ENCODE results near the gene SDK1. TPM values are rescaled to one million over a fixed set of nuclear protein-coding genes. Genes with fewer than 3 reads are reported as not detected.

SDK1 gene
- polyA plus RNA-seq, 4 donors, result 0.27 to 5.0 (median 2.1) TPM; not detected in 1

DNA sequence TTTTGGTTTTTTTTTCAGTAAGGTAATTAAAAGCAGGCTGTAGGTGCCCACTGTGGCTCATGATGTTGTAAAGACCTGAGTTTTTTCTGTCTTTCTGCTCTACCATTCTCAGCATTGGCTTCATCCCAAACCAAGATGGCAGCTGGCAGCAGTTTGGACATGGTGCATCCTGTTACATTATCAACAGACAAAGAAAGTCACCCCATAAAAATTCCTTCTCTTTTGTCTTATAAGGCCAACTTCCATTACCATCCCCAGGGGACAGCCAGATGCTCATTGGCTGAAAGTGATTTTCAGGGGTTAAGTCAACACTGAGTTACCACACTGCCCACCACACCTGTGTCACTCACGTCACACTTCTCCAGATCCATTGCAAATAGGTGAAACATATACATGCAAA is 558.4 kb downstream of the SDK1 start:
- 86 to 96% (median 94%) methylated on average over 1 of the region's 1 CpG for WGBS, 3 donors
- no peaks in the 10 kb centered on the region for H3K4me1 ChIP-seq (ENCODE audit: control insufficient read depth in 3 of 3, insufficient read depth in 2 of 3, low read depth in 1 of 3, low read length in 2 of 3)
- no peaks in the 10 kb centered on the region for H3K36me3 ChIP-seq (ENCODE audit: control insufficient read depth in 3 of 3, insufficient read depth in 2 of 3, low read depth in 1 of 3, low read length in 3 of 3)
- no peak overlapping the region for H3K4me3 ChIP-seq (ENCODE audit: low read depth in 1 of 3, low read length in 3 of 3)
- no peaks in the 10 kb centered on the region for H3K27me3 ChIP-seq (ENCODE audit: control insufficient read depth in 3 of 3, insufficient read depth in 3 of 3, low read length in 3 of 3)
- no peak overlapping the region for H3K27ac ChIP-seq (ENCODE audit: low read depth in 1 of 3, low read length in 2 of 3)
- no peak for DNase-seq
- H3K9me3 ChIP-seq (ENCODE audit: control insufficient read depth in 2 of 2, insufficient read depth in 1 of 2, low read depth in 1 of 2, low read length in 1 of 2), result peaks cover 0 to 3% of the 10 kb centered on the region in 2 donors
- FAIRE-seq, result no peak

DNA sequence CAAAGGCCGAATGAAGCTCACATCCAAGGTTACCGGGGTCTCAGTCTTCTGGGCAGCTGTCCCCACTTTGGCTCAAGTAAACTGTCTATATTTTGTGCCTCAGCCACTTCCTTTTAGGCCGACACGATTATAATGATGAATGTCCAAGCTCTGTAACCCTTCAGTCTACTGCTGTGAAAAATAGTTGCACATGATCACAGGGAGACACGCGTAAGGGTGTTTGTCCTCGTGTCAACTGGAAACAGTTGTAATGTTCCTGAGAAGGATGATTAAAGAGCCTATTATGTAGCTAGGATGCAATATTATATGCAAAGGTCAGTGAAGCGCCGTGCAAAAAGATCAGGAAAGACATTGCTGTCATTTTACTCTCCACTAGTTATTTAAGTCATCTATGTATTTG is 559.9 kb downstream of the SDK1 start:
- Histone ChIP-seq H3K4me3 (ENCODE audit: low read depth in 1 of 3, low read length in 3 of 3) (no peak overlapping the region), H3K27ac (ENCODE audit: low read depth in 1 of 3, low read length in 2 of 3) (no peak overlapping the region), H3K27me3 (ENCODE audit: control insufficient read depth in 3 of 3, insufficient read depth in 3 of 3, low read length in 3 of 3) (no peaks in the 10 kb centered on the region), H3K36me3 (ENCODE audit: control insufficient read depth in 3 of 3, insufficient read depth in 2 of 3, low read depth in 1 of 3, low read length in 3 of 3) (no peaks in the 10 kb centered on the region), H3K9me3 (ENCODE audit: control insufficient read depth in 2 of 2, insufficient read depth in 1 of 2, low read depth in 1 of 2, low read length in 1 of 2) (no peaks in the 10 kb centered on the region), H3K4me1 (ENCODE audit: control insufficient read depth in 3 of 3, insufficient read depth in 2 of 3, low read depth in 1 of 3, low read length in 2 of 3) (no peaks in the 10 kb centered on the region)
- peak in 1 of 2 donors; percentile 5 for DNase-seq
- 65 to 80% (median 72%) methylated on average over 9 of the region's 9 CpGs for WGBS, 3 donors
- no peak for FAIRE-seq

DNA sequence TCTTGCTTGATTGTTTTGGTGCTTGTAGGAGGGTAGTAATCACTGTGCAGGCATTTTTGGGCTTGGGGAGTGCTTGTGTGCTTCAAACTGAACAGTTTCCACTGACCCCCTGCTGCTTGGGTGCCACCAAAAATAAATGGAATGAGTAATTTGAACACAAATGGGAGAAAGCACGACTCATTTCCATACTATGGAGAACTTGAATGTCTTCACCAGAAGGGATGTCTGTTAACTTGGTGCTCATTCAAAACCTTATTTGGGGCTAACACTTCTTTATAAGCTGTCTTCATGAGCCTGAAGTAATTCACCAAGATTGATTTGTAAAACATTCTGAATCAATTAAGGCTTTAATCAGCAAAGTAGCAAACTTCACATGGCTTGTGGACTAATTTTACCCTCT is 560.3 kb downstream of the SDK1 start:
- DNase-seq (no peak), FAIRE-seq (no peak)
- H3K4me3 ChIP-seq (ENCODE audit: low read depth in 1 of 3, low read length in 3 of 3), result no peak overlapping the region
- H3K36me3 ChIP-seq (ENCODE audit: control insufficient read depth in 3 of 3, insufficient read depth in 2 of 3, low read depth in 1 of 3, low read length in 3 of 3), result no peaks in the 10 kb centered on the region
- peak overlapping the region in 1 of 3 donors; percentile 32 for H3K27ac ChIP-seq (ENCODE audit: low read depth in 1 of 3, low read length in 2 of 3)
- no peaks in the 10 kb centered on the region for H3K9me3 ChIP-seq (ENCODE audit: control insufficient read depth in 2 of 2, insufficient read depth in 1 of 2, low read depth in 1 of 2, low read length in 1 of 2)
- H3K27me3 ChIP-seq (ENCODE audit: control insufficient read depth in 3 of 3, insufficient read depth in 3 of 3, low read length in 3 of 3), result no peaks in the 10 kb centered on the region
- H3K4me1 ChIP-seq (ENCODE audit: control insufficient read depth in 3 of 3, insufficient read depth in 2 of 3, low read depth in 1 of 3, low read length in 2 of 3), result no peaks in the 10 kb centered on the region
- WGBS, 3 donors, result 27 to 62% (median 43%) methylated on average over 1 of the region's 1 CpG

DNA sequence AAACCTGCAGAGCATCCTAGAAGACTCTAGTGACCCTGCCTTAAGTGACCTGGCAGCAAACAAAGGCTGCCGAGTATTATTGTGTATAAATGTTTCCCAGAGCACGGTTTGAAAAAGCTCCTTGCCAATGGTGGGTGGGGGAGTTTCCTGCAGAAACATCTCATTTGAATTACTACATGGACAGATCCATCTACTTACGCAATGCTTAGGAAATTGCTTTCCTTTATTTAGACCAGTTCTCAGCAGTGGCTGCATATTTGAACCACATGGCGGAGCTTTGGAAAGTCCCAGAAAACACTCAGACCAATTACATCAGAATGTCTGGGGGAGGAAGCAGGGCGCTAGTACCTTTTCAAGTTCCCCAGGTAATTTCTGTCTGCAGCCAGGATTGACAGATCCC is 560.9 kb downstream of the SDK1 start:
- 31 to 44% (median 38%) methylated on average over 5 of the region's 5 CpGs for WGBS, 3 donors
- no peaks in the 10 kb centered on the region for H3K9me3 ChIP-seq (ENCODE audit: control insufficient read depth in 2 of 2, insufficient read depth in 1 of 2, low read depth in 1 of 2, low read length in 1 of 2)
- peak in 1 of 2 donors; percentile 34 for DNase-seq
- FAIRE-seq, result no peak
- H3K4me1 ChIP-seq (ENCODE audit: control insufficient read depth in 3 of 3, insufficient read depth in 2 of 3, low read depth in 1 of 3, low read length in 2 of 3), result no peaks in the 10 kb centered on the region
- H3K4me3 ChIP-seq (ENCODE audit: low read depth in 1 of 3, low read length in 3 of 3), result no peak overlapping the region
- H3K27me3 ChIP-seq (ENCODE audit: control insufficient read depth in 3 of 3, insufficient read depth in 3 of 3, low read length in 3 of 3), result no peaks in the 10 kb centered on the region
- H3K36me3 ChIP-seq (ENCODE audit: control insufficient read depth in 3 of 3, insufficient read depth in 2 of 3, low read depth in 1 of 3, low read length in 3 of 3), result no peaks in the 10 kb centered on the region
- H3K27ac ChIP-seq (ENCODE audit: low read depth in 1 of 3, low read length in 2 of 3), result peak overlapping the region in 1 of 3 donors; percentile 48

DNA sequence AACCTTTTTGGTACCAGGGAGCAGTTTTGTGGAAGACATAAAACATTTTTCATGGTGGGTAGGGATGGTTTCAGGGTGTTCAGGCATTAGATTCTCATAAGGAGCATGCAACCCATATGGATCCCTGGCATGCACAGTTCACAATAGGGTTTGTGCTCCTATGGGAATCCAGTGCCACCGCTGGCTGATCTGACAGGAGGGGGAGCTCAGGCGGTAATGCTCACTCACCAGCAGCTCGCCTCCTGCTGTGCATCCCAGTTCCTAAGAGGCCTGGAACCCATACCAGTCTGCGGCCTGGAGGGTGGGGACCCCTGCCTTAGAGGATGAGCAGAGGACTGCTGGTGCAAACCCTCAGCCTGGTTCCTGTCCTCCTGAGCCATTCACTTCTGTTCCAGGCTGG is 561.7 kb downstream of the SDK1 start:
- H3K4me3 ChIP-seq (ENCODE audit: low read depth in 1 of 3, low read length in 3 of 3), result no peak overlapping the region
- peak overlapping the region in 1 of 3 donors; percentile 19 for H3K27ac ChIP-seq (ENCODE audit: low read depth in 1 of 3, low read length in 2 of 3)
- no peak for FAIRE-seq
- H3K36me3 ChIP-seq (ENCODE audit: control insufficient read depth in 3 of 3, insufficient read depth in 2 of 3, low read depth in 1 of 3, low read length in 3 of 3), result no peaks in the 10 kb centered on the region
- 82 to 90% (median 86%) methylated on average over 4 of the region's 4 CpGs for WGBS, 3 donors
- no peaks in the 10 kb centered on the region for H3K27me3 ChIP-seq (ENCODE audit: control insufficient read depth in 3 of 3, insufficient read depth in 3 of 3, low read length in 3 of 3)
- no peaks in the 10 kb centered on the region for H3K9me3 ChIP-seq (ENCODE audit: control insufficient read depth in 2 of 2, insufficient read depth in 1 of 2, low read depth in 1 of 2, low read length in 1 of 2)
- DNase-seq, result no peak
- no peaks in the 10 kb centered on the region for H3K4me1 ChIP-seq (ENCODE audit: control insufficient read depth in 3 of 3, insufficient read depth in 2 of 3, low read depth in 1 of 3, low read length in 2 of 3)

DNA sequence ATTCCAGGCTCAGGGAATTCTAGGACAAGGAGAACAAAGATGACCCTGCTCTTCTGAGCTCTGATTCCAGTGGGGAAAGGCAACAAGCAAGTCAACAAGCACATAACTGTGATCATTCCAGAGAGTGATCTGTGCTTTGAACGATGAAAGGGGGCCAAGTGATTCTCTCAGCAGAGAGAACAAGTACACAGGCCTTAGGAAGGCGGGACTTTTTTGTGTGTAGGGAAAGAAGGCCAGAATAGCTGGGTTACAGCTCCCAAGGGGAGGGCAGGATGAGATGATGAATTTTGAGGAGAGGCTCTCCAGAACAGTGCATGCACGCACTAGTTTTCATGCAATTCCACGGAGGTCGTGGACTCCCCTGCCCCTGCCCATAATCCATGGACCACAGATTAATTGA is 565.2 kb downstream of the SDK1 start:
- no peak for FAIRE-seq
- no peaks in the 10 kb centered on the region for H3K36me3 ChIP-seq (ENCODE audit: control insufficient read depth in 3 of 3, insufficient read depth in 2 of 3, low read depth in 1 of 3, low read length in 3 of 3)
- 62 to 81% (median 78%) methylated on average over 5 of the region's 5 CpGs for WGBS, 3 donors
- H3K4me1 ChIP-seq (ENCODE audit: control insufficient read depth in 3 of 3, insufficient read depth in 2 of 3, low read depth in 1 of 3, low read length in 2 of 3), result no peaks in the 10 kb centered on the region
- no peaks in the 10 kb centered on the region for H3K9me3 ChIP-seq (ENCODE audit: control insufficient read depth in 2 of 2, insufficient read depth in 1 of 2, low read depth in 1 of 2, low read length in 1 of 2)
- H3K27me3 ChIP-seq (ENCODE audit: control insufficient read depth in 3 of 3, insufficient read depth in 3 of 3, low read length in 3 of 3), result no peaks in the 10 kb centered on the region
- H3K27ac ChIP-seq (ENCODE audit: low read depth in 1 of 3, low read length in 2 of 3), result peak overlapping the region in 1 of 3 donors; percentile 56
- no peak overlapping the region for H3K4me3 ChIP-seq (ENCODE audit: low read depth in 1 of 3, low read length in 3 of 3)
- DNase-seq, result no peak

DNA sequence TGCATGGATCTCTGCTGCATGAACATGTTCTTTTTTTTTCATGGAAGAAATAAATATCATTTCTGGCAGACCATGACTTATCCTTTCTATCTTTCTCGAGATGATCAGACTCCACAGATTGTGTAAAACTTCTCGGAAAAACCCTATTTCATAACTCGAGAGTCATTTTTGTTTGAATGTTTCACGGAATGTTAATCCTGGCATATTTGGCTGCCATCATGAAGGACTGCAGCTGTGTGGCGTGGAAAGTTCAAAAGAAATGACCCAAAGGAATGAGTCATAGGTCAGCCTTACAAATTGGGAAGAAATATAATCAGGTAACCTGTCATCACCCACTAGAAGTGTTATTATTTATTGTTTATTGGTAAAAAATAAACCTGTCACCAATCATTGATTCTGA is 566.8 kb downstream of the SDK1 start:
- peaks cover 0 to 3% of the 10 kb centered on the region in 2 donors for H3K9me3 ChIP-seq (ENCODE audit: control insufficient read depth in 2 of 2, insufficient read depth in 1 of 2, low read depth in 1 of 2, low read length in 1 of 2)
- FAIRE-seq (no peak), DNase-seq (no peak)
- H3K4me1 ChIP-seq (ENCODE audit: control insufficient read depth in 3 of 3, insufficient read depth in 2 of 3, low read depth in 1 of 3, low read length in 2 of 3), result no peaks in the 10 kb centered on the region
- no peaks in the 10 kb centered on the region for H3K27me3 ChIP-seq (ENCODE audit: control insufficient read depth in 3 of 3, insufficient read depth in 3 of 3, low read length in 3 of 3)
- no peak overlapping the region for H3K27ac ChIP-seq (ENCODE audit: low read depth in 1 of 3, low read length in 2 of 3)
- H3K4me3 ChIP-seq (ENCODE audit: low read depth in 1 of 3, low read length in 3 of 3), result no peak overlapping the region
- 67 to 73% (median 70%) methylated on average over 5 of the region's 5 CpGs for WGBS, 3 donors
- H3K36me3 ChIP-seq (ENCODE audit: control insufficient read depth in 3 of 3, insufficient read depth in 2 of 3, low read depth in 1 of 3, low read length in 3 of 3), result no peaks in the 10 kb centered on the region

DNA sequence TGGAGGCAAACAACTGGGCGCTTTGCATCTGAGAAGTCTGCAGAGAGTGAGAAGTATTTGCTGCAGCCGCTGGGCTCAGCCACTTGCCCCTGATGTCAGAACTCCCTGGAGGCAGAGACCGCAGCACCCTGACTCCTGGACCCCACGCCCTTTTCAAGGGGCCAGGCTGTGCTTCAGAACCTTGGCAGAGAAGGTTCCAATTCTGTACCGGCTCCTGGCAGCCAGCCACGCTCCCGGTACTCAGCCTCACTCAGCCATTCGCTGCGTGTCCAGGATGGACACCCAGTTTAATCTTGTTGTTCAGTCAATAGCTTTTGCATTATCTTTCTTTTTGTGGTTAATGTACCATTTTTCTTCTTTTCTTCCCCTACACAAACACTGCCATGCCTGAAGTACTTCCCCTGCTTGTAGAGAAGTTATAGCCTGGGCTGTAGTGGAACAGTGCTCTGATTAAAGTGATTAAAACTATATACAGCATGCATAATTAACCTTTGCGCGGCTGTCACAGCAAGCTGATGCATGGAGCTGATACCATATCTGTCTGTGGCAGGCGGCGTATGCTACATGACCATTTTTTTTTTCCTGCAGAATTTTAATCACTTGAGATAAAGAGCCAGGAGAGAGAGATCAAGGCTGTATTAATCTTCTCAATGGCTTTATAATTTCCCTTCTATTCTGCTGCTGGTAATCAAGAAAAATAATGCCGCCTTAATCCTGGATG is 578.5 kb downstream of the SDK1 start:
- H3K4me3 ChIP-seq (ENCODE audit: low read depth in 1 of 3, low read length in 3 of 3), result no peak overlapping the region
- no peaks in the 10 kb centered on the region for H3K4me1 ChIP-seq (ENCODE audit: control insufficient read depth in 3 of 3, insufficient read depth in 2 of 3, low read depth in 1 of 3, low read length in 2 of 3)
- peaks cover 0 to 2% (median 0%) of the 10 kb centered on the region in 3 donors for H3K27me3 ChIP-seq (ENCODE audit: control insufficient read depth in 3 of 3, insufficient read depth in 3 of 3, low read length in 3 of 3)
- FAIRE-seq (no peak), DNase-seq (peak in 1 of 2 donors; percentile 72)
- peaks cover 0 to under 1% of the 10 kb centered on the region in 2 donors for H3K9me3 ChIP-seq (ENCODE audit: control insufficient read depth in 2 of 2, insufficient read depth in 1 of 2, low read depth in 1 of 2, low read length in 1 of 2)
- H3K36me3 ChIP-seq (ENCODE audit: control insufficient read depth in 3 of 3, insufficient read depth in 2 of 3, low read depth in 1 of 3, low read length in 3 of 3), result no peaks in the 10 kb centered on the region
- WGBS, 3 donors, result 18 to 61% (median 32%) methylated on average over 14 of the region's 14 CpGs
- no peak overlapping the region for H3K27ac ChIP-seq (ENCODE audit: low read depth in 1 of 3, low read length in 2 of 3)

Data from small intestine (tissue), 7 donors.